GM18502 (cell line): Measurements from ENCODE around the gene RALGPS1.

Source experiments
- ATAC-seq: cut with Tn5 transposase; IDR thresholded peaks from one replicate; pipeline ENCODE4 v1.9.1; 2021; ENCODE audit warnings: mild to moderate bottlenecking; ENCODE audit not compliant: unreplicated experiment, poor library complexity

RALGPS1 gene

DNA sequence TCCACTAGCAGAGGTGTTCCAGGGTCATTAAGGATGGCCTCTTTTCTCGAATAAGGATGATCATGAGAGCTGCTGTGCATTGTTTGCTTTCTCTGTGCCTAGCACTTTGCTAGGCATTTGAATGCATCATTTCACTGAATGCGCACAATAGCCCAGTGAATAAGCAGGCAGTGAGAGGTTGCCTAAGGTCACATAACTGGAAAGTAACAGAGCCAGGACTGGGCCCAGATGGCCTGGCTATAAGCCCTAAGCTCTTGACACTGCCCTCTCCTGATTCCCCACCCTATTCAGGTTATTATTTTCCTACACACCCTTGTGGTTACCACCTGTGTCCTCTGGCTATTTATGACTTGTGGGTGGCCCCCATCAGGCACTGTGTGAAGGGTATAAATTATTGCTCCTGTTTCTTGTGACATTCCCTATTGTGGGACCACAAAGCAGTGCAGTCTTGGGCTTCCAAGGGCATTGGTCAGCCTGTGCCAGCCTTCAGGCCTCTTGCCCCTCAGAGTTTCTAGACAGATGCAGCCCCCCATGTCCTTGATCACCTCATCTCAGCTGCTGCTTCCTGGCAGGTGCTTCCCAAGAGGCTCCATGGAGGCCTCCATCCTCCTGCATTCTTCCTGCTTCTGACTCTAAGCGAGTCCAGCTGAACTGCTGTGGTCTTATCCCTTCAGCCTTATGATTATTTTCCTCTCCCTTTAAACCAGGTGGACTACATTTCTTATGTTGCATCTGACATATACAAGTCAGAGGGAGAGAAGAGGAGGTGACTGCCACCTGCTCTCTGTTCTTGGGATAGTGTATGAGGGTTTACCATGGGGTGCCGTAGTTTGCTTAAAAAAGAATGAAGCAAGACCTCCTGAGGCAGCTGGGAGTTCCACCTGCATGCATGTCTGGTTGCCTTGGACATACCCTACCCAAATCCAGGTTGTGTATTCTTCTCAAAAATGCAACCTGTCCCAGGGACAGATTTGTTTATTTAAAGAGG lies 160.3 kb downstream of the RALGPS1 start:
- no peak for ATAC-seq

DNA sequence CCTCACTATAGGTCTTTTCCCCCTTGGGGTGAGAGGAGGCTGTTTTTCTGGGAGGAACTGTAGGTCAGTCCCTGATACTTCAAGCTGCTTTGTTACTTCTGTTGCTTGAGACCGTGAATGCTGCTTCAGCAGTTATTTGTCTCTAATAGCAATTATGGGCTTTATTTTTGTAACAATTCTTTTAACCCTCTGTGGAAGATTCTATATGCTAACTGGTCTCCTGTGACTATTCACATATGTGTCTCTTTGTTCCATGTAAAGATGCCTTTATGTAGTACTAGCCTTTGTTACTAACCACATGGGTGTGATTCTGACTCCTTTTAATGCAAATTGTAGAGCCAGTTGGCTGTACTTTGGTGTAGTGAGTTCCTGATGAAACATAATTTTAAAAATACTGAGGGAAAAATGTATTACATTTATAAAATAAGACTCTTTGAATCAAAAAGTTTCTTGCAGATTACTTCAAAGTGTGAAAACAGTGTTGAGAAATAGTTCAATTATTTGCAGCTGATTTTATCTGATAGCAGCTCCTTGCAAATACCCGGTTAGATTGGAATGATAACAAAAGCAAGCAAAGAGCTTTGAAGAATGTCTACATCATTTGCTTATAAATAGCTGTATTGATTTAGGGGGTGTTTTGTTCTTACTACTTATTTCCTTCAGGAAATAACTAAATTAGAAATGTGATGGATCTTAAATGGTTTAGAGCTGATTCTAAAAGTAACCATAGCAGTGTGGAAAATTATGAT lies 161.2 kb downstream of the RALGPS1 start:
- no peak for ATAC-seq

DNA sequence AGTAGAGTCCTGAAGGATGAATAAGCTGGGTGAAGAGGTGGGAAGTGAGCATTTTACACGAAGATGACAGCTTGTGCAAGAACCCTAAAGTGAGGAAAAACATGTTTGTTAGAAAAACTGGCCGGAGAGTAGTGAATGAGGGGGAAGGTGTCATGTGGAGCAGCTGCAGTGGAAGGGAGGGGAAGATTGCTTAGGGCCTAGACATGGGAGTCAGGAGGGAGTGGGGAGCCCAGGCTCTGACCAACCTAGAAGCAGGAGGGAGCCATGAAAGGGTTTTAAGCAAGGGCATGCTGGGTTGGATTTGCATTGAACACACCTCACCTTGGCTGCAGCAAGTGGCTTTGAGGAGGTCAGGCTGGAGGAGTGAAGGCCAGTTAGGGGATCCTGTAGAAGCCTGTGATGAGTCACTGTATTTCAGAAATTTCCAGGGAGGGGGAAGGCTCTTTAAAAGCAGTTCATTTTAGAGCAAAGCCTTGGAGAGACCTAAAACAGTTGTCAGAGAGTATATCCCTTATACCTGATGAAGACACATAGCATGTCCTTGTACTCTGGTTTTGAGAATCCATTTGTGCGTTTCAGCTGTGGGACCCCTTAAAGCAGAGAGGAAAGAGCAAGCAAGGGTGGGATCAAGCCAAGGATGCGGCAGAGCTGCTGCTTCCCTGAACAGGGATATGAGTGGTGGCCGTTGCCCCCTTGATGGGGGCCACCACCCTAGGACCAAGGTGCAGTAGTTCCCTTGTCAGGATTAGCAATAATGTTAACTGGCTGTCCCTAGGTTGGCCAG lies 162.5 kb downstream of the RALGPS1 start:
- ATAC-seq: no peak

DNA sequence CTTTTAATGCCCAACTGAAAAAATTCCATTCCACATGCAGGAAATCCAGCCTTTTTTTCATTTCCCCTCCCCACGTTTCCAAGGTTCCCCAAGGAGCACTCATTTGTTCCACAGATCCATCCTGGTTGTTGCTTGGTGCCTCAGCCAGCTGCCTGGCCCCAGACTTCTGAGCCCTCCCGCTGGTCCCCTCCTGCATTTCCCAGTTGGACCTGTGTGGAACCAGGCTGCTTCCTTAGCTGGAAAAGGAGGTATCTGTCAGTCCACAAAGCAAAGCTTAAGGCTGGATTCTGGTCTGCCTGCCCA lies 163.0 kb downstream of the RALGPS1 start:
- no peak for ATAC-seq

DNA sequence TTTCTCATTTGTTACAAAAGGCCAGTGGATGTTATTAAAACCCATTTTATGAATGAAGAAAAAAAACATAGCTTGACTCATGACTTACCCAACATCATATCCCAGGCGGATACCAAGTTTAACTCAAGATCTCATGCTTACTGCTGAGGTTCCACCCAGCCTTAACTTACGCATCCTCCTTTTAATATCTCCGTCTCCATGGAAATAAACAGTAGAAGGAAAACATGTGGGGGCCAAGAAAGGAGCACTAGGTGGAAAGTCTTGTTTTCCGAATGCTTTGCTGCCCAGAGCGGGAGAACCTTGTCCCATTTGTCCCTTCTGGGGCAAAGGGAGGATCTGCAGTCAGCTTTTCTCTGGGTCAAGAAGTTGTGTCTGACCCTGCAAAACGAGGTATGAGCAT lies 163.8 kb downstream of the RALGPS1 start:
- ATAC-seq: no peak

DNA sequence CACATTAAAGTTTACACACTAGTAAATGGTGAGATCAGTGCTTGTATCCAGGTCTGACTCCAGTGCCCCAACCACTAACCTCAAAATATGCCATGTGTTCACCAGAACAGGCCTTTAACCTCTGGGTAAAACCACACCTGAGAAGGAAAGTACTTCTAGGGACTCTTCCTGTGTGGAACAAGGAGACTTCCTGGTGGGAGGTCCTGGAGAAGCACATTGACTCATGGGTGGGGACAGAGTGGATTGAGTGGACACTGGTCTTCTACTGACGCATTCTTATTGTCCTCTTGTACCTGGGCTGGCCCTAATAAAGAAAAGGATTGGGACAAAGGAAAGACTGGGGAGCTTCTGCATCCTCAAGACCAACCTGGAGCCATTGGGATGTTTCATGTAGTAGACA lies 164.4 kb downstream of the RALGPS1 start:
- no peak for ATAC-seq

DNA sequence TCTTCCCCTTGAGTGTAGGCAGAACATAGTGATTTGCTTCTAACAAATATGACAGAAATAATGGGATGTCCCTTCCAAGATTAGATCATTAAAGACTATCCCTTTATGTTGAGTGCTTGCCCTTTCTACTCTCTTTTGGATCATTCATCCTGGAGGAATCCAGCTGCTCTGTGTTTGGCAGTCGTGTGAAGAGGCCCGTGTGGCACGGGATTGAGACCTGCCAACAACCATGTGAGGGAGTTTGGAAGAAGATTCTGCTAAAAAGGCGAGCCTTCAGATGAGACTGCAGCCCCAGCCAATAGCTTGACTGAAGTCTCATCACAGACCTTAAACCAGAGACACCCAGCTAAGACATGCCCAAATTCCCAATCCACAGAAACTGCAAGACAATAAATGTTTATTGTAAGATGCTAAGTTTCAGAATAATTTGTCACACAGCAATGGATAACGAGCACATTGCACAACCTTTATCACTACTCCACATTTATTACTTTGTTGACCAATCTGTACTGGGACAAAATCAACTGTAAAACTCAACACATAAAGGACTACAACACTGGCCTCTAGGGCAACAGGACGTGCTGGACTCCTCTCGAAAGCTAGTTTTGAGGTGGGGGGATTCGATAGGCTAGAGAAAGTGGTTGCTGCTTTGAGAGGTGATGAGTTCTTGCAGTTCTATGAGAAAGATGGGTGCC lies 165.0 kb downstream of the RALGPS1 start:
- ATAC-seq: no peak

DNA sequence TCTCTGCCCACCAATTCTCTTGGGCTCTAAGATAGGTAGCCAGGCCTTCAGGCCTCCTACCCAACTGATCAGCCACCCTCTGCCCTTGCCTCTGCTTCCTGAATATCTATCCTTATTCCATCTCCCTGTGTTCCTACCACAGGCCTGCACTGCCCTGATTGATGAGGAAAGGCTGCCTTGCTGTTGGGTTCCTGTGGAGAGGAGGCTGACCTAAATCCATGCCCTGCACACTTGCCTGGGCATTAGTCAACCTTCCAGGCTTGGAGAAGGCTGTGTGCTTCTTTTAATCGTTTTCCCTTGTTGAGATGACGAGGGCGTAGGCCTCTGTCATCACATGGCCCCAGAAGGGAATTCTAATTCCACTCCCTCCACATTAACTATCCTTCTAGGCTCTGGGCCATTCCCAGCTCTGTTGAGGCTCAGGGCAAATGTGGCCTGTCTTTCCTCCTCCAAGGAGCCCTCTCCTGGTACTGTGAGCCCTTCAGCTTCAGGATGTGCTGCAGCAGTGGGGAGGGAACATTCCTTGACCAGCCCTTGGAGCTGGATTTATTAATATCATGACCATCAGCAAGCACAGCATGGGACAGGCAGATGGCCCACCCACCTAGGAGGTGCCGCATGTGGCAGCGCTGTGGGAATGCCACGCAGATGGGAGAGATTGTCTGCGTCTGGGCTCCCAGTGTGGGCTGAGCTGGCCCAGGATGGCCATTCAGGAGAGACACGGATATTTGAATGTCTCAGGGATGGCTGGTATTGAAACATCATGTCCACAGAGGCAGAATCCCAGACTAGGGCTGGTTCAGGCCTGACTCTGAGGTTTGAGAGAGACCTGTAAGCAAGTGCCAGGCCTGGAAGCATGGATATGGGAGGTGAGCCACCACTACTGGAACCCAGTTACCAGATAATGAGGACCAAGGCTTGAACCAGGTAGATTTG lies 166.9 kb downstream of the RALGPS1 start:
- ATAC-seq: no peak

DNA sequence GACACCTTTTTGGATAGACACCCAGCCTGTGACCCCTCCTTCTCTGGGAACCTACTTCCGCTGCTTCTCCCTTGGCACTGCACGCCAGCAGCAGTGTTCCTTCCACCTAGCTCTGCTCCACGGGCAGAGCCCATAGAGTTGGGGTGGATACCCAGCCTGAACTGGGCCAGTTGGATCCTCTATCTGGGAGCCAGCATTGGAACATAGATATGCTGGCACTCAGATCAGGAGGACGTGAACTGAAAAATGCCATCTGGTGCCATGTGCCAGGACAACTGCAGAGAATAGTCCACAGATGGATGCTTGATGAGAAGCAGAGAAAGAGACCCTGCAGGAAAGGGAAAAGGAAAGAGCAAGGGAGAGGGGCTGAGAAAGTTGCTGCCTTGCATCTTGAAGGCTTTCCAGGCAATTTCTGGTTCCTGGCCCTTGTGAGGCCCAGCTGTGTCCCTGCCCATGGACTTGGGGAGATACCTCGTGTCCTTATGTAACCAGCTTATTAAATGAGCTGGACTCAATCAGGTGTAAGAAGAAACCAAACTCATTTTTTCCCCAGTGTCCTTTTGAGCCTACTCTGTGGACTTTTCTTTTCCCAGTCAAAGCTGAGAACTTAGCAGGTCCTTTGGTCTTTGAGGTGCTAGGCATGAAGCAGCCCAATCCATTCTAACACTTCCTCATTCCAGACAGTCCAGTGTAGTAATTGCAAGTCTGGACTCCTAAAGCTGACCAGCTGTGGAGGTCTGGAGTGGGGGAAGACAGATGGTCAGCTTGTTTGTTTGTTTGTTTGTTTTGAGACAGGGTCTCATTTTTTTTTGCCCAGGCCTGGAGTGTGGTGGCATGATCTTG lies 168.8 kb downstream of the RALGPS1 start:
- ATAC-seq: no peak

DNA sequence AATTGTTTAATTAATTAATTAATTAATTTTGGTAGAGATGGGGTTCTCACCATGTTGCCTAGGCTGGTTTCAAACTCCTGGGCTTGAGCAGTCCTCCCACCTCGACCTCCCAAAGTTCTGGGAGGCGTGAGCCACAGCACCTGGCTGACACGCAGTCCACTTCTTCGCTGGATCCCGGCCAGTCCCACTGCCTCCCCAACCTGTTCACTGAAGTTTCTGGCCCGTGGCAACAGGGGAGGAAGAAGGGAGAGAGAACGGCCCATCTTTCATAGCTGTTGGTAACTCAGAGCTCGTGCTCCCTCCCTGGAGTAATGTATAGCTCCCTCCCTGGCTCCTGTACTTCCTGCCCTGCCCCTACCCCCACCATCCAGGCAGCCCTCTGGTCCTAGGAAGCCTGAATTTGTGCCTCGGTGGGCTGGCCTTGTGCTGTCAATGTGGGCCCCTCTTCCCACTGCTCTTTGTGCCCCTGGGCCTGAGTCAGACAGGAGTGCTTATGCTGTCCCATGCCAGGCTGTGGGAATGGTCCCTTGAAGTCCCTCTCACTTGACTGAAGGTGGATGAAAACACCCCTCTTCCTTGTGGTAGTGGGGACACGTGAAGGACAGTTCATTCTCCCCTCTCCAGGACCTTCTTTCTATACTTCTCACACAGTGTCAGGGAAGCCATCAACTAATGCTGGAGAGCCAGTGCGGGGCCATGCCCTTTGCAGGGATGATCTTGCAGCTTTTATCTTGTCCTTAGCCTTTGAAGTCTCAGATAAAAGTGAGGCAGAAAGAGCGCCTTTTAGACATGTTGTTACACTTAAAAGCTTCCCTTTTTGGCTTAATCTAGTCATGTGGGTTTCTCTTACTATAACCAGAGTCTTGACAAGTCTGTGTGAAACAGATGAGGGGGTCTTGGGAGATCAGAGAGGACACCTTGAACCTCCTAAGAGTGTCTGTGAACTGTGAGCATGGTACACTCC lies 169.8 kb downstream of the RALGPS1 start:
- ATAC-seq: no peak

DNA sequence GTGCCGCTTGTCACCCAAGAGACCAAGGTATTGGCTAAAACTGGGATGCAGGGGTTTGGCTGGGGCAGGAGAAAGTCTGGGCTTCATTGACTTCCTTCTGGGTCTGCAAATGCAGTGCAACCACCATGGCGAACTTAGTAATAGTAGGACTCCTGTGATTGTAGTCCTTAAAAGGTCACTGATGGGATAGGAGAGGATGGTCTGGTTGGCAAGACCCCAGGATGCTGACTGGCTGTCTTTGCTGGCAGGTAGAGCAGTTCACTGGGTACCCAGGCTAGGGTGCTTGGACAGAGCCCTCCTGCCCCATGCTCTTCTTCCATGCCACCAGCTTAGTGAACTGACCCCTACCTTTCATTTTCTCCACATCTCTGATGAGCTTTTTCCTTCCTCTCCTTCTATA lies 170.6 kb downstream of the RALGPS1 start:
- no peak for ATAC-seq

DNA sequence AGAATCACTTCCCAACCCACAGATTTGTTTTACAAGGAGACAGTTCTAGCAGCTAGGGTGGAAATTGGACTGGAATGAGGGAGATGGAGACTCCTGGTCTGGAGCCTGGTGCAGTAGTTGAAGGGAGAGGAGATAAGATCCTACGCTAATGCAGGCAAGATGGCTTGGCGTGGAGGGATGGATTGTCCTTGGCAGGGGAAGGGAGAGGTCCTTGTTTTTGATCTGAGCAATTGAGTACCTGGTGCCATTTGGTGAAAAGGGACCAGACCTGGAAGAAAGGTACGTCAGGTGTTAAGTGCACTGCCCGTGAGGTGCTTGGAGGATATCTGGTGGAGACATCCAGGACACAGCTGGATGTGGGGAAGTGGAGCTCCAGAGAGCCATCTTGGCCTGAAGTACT lies 172.2 kb downstream of the RALGPS1 start:
- ATAC-seq: no peak

DNA sequence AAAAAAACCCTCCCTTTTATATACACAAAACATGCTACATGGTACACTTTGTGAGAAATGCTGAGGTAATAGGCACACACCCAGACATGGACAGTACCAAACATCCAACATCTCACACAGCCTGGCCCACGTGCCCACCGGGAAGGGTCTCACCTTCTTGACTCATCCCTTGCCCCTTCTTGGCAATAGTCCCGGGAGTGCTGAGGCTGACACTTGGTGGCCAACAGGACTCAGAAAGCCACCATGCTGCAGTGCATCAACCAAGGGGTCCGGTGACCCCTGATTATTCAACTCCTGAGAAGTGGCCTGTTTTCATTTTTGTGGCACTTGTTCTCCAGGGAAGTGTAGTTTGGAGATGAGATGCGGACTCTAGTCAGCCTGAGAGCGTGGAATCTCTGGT lies 172.8 kb downstream of the RALGPS1 start:
- ATAC-seq: no peak

DNA sequence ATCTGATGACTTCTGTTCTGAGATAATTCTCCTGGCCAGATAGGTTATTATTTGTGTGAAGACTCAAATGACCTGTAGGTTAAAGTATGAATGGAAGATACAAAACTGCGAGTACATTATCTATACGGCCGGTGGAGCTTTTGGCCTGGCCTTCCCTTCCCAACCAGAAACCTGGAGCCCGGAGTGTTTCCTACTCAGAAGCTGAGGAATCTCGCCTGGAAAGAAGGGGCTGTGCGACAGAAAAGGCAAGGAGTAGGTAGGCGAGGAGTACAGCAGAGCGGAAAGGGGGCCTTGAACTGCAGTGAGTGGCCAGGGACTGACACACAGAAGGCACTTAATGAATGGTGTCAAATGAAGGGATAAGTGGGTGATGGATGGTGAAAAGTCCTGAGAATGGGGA lies 173.3 kb downstream of the RALGPS1 start:
- ATAC-seq: no peak

DNA sequence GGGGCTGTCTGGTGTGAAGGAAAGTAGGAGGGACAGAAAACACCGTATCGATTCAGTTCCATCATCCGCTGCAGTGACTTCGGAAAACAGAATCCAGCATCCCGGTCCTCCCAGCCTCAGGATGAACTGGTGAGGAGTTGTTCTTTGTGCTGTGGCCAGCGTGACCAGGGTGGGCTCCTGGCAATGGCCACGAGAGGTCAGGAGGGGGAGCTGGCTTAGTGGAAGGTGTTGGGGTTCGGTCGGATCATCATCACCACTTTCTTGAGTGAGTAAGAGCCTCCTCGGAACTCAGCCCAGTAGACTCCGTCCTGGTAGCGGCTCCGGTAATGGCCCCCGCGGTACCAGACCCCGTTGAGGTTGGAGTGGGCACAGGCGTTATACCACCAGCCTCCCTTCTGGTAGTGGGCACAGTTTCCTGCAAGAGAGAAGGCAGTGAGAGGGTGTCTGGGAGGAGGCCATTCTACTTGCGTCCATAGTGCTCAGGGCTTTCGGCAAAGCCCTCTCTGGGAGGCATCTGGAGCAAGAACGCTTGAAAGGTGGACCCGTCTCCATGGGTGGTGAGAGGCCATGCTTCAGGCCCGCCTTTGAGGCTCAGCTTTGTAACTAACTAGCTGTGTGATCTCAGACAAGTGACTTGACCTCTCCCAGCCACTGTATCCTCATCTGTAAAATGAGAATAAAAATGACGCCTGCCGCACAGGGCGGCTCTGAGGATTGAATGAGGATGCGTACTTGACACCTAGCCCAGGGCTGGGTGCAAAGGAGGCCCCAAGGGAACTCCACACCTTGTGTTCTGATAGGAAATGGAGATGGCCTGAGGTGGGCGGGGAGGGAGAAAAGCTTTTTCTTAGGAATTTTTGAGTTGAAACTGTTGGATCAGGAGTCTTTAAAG lies 174.4 kb downstream of the RALGPS1 start:
- ATAC-seq: no peak

DNA sequence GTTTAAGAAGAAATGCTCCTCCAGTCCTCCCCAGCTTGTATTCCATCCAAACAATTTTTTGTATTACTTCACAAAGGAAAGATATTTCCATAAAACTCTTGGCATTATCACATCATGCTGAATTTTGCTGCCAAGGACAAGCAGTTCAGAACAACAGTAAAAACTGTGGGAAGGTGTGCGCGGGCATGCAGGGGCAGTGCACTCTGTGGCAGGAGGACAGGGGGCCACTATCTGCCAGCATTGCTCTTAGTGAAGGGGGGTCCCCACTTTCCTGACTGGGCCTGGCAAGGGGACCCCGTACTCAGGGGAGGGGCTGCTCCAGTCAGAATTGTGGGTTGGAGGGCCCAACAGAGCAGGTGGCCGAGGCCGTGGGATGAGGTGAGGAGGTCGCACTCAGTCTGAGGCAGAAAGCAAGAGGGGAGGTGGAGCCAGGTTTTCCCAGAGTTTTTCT lies 175.1 kb downstream of the RALGPS1 start:
- ATAC-seq: no peak
